CD8-positive, alpha-beta memory T cell (primary cell): ENCODE results near the gene UPK3BL1. TPM values are rescaled to one million over a fixed set of nuclear protein-coding genes. Genes with fewer than 3 reads are reported as not detected.
"Not testable (repeated sequence)": the region's sequence is repeated elsewhere in the genome, so short reads cannot be mapped to it uniquely, and the experiment has no call there.

ENCODE experiments used
- CTCF ChIA-PET: fragments of 350-600 bp; sonication (Branson Sonifier 250); formaldehyde crosslinking; loops from one replicate; lab custom pipeline; 2021; ENCODE audit warnings: antibody characterized with exemption; lab: Charles Lee
- POLR2A ChIA-PET: fragments of 350-600 bp; sonication (Branson Sonifier 250); formaldehyde crosslinking; loops from one replicate; lab custom pipeline; 2021; ENCODE audit warnings: antibody characterized with exemption; lab: Charles Lee
- DNase-seq, 5 donors: peaks; one replicate each; pipeline versions ENCODE4 v3.0.0 to v3.0.0-alpha.2; 2020 to 2022; ENCODE audit warnings: mixed read lengths in 1 of 5
- H3K27ac ChIP-seq: one replicate; pipeline ENCODE4 v1.7.0; 2013; ENCODE audit warnings: low read depth, mild to moderate bottlenecking, low read length, moderate library complexity
- H3K27me3 ChIP-seq: 2 replicates; pipeline ENCODE4 v1.7.0; 2013; ENCODE audit warnings: low read length, mild to moderate bottlenecking; ENCODE audit not compliant: insufficient read depth, poor library complexity, severe bottlenecking
- H3K36me3 ChIP-seq: 2 replicates; pipeline ENCODE4 v1.7.0; 2013; ENCODE audit warnings: mild to moderate bottlenecking, low read length, moderate library complexity; ENCODE audit not compliant: insufficient read depth
- H3K4me1 ChIP-seq: 2 replicates; pipeline ENCODE4 v1.7.0; 2013; ENCODE audit warnings: mild to moderate bottlenecking, low read length, moderate library complexity; ENCODE audit not compliant: insufficient read depth
- H3K4me3 ChIP-seq: 2 replicates; pipeline ENCODE4 v1.7.0; 2013; ENCODE audit warnings: mild to moderate bottlenecking, low read length
- H3K9me3 ChIP-seq: 2 replicates; pipeline ENCODE4 v1.7.0; 2013; ENCODE audit warnings: mild to moderate bottlenecking, low read length
- H3K27ac Mint-ChIP-seq, 8 donors: one replicate each; pipeline ENCODE4 v1.8.0; 2020 to 2021; ENCODE audit warnings: mixed read lengths in 8 of 8, mild to moderate bottlenecking in 6 of 8, inconsistent platforms in 3 of 8, moderate library complexity in 3 of 8
- H3K27me3 Mint-ChIP-seq, 2 donors: one replicate each; pipeline ENCODE4 v1.8.0; 2020 to 2021; ENCODE audit warnings: mixed read lengths in 2 of 2, mild to moderate bottlenecking in 1 of 2, moderate library complexity in 1 of 2
- H3K36me3 Mint-ChIP-seq, 3 donors: one replicate each; pipeline ENCODE4 v1.8.0; 2020 to 2021; ENCODE audit warnings: mixed read lengths in 3 of 3, inconsistent platforms in 1 of 3, mild to moderate bottlenecking in 1 of 3
- H3K4me1 Mint-ChIP-seq, 3 donors: one replicate each; pipeline ENCODE4 v1.8.0; 2020 to 2021; ENCODE audit warnings: mixed read lengths in 3 of 3, inconsistent platforms in 1 of 3, mild to moderate bottlenecking in 1 of 3
- H3K4me3 Mint-ChIP-seq, 7 donors: one replicate each; pipeline ENCODE4 v1.8.0; 2020 to 2021; ENCODE audit warnings: mixed read lengths in 7 of 7, mild to moderate bottlenecking in 6 of 7, moderate library complexity in 4 of 7, inconsistent platforms in 2 of 7
- H3K9me3 Mint-ChIP-seq, 5 donors: one replicate each; pipeline ENCODE4 v1.8.0; 2020 to 2022; ENCODE audit warnings: mixed read lengths in 5 of 5, mild to moderate bottlenecking in 3 of 5, moderate library complexity in 2 of 5, inconsistent platforms in 1 of 5
- polyA plus RNA-seq: library from polyadenylated mRNA; unstranded; fragments of 300-500 nt; fragmentation: Illumina TruSeq; gene quantifications from one replicate; pipeline ENCODE4 v1.2.3, GENCODE V29; 2021
- total RNA-seq, 2 experiments: library from RNA; stranded (reverse); gene quantifications; one replicate each; pipeline ENCODE4 v1.2.3, GENCODE V29; 2021

Gene UPK3BL1
- total and polyA plus RNA-seq, 3 experiments from 2014 or later = 17.3 to 32.3 (median 20.5) TPM

GRCh38 chr7:102638848-102639247 is 3.7 kb downstream of the UPK3BL1 start:
- H3K4me3 ChIP-seq, H3K27ac ChIP-seq, H3K27me3 Mint-ChIP-seq, H3K4me1 ChIP-seq, POLR2A ChIA-PET, H3K4me3 Mint-ChIP-seq, H3K9me3 ChIP-seq, H3K27me3 ChIP-seq, H3K9me3 Mint-ChIP-seq, H3K36me3 Mint-ChIP-seq, H3K36me3 ChIP-seq, H3K4me1 Mint-ChIP-seq, CTCF ChIA-PET, H3K27ac Mint-ChIP-seq: not testable (repeated sequence)
- DNase-seq = peak in 1 of 5 donors; percentile 37

DNA sequence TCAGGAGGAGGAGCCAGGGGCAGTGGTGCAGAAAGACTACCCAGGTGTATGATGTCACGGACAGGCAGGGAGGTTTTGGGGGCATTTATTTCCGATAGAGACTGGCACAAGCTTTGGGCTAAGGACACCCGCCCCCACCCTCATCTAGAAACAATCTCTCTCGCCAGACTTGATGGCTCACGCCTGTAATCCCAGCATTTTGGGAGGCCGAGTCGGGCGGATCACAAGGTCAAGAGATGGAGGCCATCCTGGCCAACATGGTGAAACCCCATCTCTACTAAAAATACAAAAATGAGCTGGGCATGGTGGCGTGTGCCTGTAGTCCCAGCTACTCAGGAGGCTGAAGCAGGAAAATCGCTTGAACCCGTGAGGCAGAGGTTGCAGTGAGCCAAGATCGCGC is 5.6 kb downstream of the UPK3BL1 start:
- H3K4me1 Mint-ChIP-seq, H3K27ac ChIP-seq, CTCF ChIA-PET, POLR2A ChIA-PET, H3K4me3 Mint-ChIP-seq, H3K27me3 Mint-ChIP-seq, H3K36me3 Mint-ChIP-seq, H3K27ac Mint-ChIP-seq, H3K9me3 ChIP-seq, H3K27me3 ChIP-seq, H3K4me3 ChIP-seq, H3K36me3 ChIP-seq, H3K4me1 ChIP-seq, H3K9me3 Mint-ChIP-seq: not testable (repeated sequence)
- peak in 1 of 5 donors; percentile 26 for DNase-seq

- not testable (repeated sequence) for H3K4me3 Mint-ChIP-seq, H3K4me1 Mint-ChIP-seq
Measured at GRCh38 chr7:102635354-102635753, 7.2 kb downstream of the UPK3BL1 start.

DNA sequence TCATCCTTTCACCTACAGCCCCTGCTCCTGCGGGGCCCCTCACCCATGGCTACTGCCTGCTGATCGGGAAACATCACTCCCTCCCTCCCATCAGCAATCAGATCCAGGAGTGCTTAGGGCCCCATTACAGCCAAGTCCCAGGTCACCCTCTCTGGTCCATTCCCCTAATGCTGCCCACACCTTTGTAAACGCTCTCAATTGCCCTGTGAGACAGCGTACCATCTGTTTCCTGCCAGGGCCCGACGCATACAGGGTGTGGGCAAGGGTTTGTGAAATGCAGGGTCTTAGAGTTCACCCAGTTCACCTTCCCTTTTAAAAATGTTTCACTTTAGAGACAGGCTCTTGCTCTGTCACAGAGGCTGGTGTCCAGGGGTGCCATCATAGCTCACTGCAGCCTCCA is 8.3 kb downstream of the UPK3BL1 start:
- H3K4me3 ChIP-seq, H3K27ac Mint-ChIP-seq, H3K9me3 ChIP-seq, H3K4me1 Mint-ChIP-seq, H3K27ac ChIP-seq, H3K36me3 ChIP-seq, H3K4me1 ChIP-seq, POLR2A ChIA-PET, CTCF ChIA-PET, H3K4me3 Mint-ChIP-seq, H3K27me3 ChIP-seq, DNase-seq, H3K27me3 Mint-ChIP-seq, H3K36me3 Mint-ChIP-seq, H3K9me3 Mint-ChIP-seq: not testable (repeated sequence)

More at GRCh38 chr7:102635354-102635753, 7.2 kb downstream of the UPK3BL1 start:
- H3K27ac Mint-ChIP-seq, H3K27ac ChIP-seq, DNase-seq, H3K27me3 Mint-ChIP-seq, H3K4me1 ChIP-seq, H3K36me3 Mint-ChIP-seq, H3K27me3 ChIP-seq, CTCF ChIA-PET, H3K9me3 Mint-ChIP-seq, H3K9me3 ChIP-seq, H3K4me3 ChIP-seq, H3K36me3 ChIP-seq, POLR2A ChIA-PET: not testable (repeated sequence)

DNA sequence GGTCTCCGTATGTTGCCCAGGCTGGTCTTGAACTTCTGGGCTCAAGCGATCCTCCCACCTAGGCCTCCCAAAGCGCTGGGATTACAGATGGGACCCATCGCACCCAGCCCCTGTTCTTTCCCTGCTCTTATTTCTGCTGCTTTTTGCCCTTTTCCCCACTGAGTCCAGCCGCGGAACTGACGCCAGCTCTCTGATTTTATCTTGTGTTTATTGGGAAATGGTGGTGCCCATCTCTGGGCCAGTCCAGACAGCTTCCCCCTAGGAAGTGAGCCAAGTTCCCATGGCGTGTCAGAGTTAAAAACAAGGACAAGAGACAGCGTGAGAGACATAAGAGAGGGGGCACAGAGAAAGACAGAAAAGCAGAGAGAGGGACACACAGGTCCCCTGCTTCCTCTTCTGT is 12.0 kb downstream of the UPK3BL1 start:
- H3K4me3 Mint-ChIP-seq, H3K4me1 Mint-ChIP-seq, H3K27me3 ChIP-seq, DNase-seq, CTCF ChIA-PET, H3K27ac ChIP-seq, H3K36me3 ChIP-seq, H3K9me3 Mint-ChIP-seq, H3K9me3 ChIP-seq, H3K4me3 ChIP-seq, POLR2A ChIA-PET, H3K4me1 ChIP-seq, H3K36me3 Mint-ChIP-seq, H3K27me3 Mint-ChIP-seq, H3K27ac Mint-ChIP-seq: not testable (repeated sequence)

- H3K4me3 Mint-ChIP-seq, H3K36me3 ChIP-seq, DNase-seq, H3K27ac Mint-ChIP-seq, H3K4me3 ChIP-seq, H3K36me3 Mint-ChIP-seq, CTCF ChIA-PET, H3K9me3 ChIP-seq, H3K27me3 Mint-ChIP-seq, H3K4me1 Mint-ChIP-seq, H3K27ac ChIP-seq, H3K9me3 Mint-ChIP-seq, H3K4me1 ChIP-seq, POLR2A ChIA-PET, H3K27me3 ChIP-seq: not testable (repeated sequence)
Measured at GRCh38 chr7:102627271-102627904, 15.2 kb downstream of the UPK3BL1 start.

DNA sequence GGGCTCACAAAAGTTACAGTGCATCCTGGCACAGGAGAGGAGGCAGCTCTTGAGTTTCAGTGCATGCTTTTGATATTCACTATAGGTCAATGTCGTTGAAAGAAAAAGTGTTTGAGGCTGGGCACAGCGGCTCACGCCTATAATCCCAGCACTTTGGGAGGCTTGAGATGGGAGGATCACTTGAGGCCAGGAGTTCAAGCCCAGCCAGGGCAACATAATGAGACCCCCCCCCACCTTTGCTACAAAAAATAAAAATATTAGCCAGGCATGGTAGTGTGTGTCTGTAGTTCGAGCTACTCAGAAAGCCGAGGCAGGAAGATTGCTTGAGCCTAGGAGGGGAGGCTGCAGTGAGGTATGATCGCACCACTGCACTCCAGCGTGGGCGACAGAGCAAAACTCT is 24.5 kb downstream of the UPK3BL1 start:
- H3K27me3 Mint-ChIP-seq, H3K4me3 ChIP-seq, H3K27ac Mint-ChIP-seq, H3K9me3 ChIP-seq, H3K36me3 ChIP-seq, POLR2A ChIA-PET, H3K27ac ChIP-seq, H3K4me1 ChIP-seq, H3K4me1 Mint-ChIP-seq, CTCF ChIA-PET, H3K36me3 Mint-ChIP-seq, H3K9me3 Mint-ChIP-seq, DNase-seq, H3K27me3 ChIP-seq, H3K4me3 Mint-ChIP-seq: not testable (repeated sequence)

GRCh38 chr7:102616507-102617125 is 26.0 kb downstream of the UPK3BL1 start, which contains the start of gene RASA4:
Gene RASA4, minus strand, starts transcription at chr7:102616756. Its CDS starts 67 bp downstream, at chr7:102616689.
- H3K4me3 ChIP-seq, H3K27ac ChIP-seq, POLR2A ChIA-PET, H3K36me3 Mint-ChIP-seq, H3K9me3 ChIP-seq, CTCF ChIA-PET, H3K27me3 ChIP-seq, H3K4me1 Mint-ChIP-seq, H3K36me3 ChIP-seq, H3K9me3 Mint-ChIP-seq, H3K27ac Mint-ChIP-seq, H3K4me1 ChIP-seq, H3K27me3 Mint-ChIP-seq: not testable (repeated sequence)
- DNase-seq = peak; percentile 26 to 65 (median 37)
- peak within 1 kb of the TSS in 4 of 7 donors; percentile 37 to 86 (median 54) for H3K4me3 Mint-ChIP-seq
